Measurements from ENCODE around the gene CASK.

GRCh38 chrX:41737065-41737464, 186.3 kb downstream of the CASK start:
- TF ChIP-seq CTCF (IDR thresholded peaks at IDR 0.05; ENCODE audit: low read length) (no peak), EZH2 (optimal IDR thresholded peaks at IDR 0.05; ENCODE audit: low read depth, low read length) (no peak), EZH2phosphoT487 (IDR thresholded peaks at IDR 0.05; ENCODE audit: low read length) (no peak)
